ENCODE measurements around the gene MRPS22.
"Not testable (repeated sequence)": the region's sequence is repeated elsewhere in the genome, so short reads cannot be mapped to it uniquely, and the experiment has no call there.

Gene MRPS22

DNA sequence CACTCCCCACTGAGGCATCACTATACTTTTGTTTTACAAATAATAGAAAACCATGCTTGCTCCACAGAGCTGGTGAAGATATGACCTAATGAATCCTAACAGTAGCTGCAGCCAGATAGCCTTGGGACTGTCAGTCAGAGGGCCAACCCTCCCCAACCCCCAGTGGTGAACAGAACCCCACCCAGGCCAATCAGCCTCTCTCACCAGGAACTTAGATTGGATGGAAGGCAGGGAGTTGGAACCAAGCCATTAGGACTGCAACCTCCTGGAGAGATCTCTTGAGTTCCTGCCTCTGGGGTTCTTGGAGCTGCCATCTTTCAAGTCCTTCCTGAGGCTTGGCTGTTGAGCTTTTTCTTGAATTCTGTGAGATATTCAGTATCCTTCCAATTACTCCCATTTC lies 3.0 kb upstream of the MRPS22 start:
- no peak for DNase-seq

DNA sequence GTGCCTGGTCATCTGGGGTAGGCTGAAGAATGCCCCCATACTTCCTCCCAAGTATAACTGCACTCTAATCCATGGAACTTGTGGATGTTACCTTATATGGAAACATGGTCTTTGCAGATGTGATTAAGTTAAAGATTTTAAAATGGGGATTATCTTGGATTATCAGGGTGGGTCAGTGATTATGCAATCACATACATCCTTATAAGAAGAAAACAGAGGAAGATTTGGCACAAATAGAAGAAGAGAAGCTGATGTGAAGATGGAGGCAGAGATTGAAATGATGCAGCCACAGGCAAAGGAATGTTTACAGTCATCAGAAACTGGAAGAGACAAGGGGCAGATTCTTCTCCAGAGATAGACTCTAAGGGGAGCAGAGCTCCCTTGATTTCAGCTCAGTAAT lies 1.8 kb upstream of the MRPS22 start:
- DNase-seq, result no peak

DNA sequence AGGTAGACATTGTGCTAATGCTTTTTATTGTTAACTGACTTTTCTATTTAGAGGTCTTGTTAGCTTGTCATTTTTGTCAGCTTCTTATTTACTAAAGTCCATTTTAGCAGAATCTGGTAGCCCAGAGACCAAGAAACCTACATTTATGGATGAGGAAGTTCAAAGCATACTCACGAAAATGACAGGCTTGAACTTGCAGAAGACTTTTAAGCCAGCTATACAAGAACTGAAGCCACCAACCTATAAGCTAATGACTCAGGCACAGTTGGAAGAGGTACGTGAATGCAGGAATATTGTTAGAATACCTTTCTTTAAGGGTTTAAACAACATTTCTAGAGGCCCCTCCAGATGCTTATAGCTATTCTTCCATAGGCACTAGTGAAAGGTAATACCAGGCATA lies 3.0 kb downstream of the MRPS22 start:
- no peak for DNase-seq

DNA sequence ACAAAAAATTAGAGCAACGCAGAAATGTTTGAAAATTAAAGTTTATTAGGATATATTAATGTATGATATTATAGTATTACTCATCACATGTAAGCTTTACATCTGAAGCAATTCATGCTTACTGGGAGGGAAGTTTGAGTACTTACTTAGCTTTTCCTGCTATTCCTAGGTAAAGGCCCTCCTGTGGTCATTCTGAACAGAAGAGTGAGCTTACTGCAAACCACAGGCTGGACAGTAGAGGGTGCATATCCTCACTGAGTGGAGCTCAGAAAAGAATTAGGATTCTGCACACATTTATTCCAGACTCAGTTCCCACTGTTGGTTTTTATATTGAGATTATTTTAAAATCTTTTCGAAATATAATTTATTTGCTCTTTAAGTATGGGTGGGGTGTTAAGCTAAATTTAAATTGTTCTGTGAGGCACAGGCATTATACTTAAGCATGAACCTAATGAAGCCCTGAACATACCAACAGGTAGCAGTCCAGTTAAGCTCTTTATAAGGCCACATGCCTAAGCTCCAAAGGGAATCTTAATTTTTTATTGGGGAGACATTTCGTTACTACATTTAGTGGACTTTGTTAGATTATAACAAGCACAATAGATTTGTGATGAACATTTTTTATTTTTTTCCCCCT lies 10.2 kb downstream of the MRPS22 start:
- peak; percentile 20 for DNase-seq

DNA sequence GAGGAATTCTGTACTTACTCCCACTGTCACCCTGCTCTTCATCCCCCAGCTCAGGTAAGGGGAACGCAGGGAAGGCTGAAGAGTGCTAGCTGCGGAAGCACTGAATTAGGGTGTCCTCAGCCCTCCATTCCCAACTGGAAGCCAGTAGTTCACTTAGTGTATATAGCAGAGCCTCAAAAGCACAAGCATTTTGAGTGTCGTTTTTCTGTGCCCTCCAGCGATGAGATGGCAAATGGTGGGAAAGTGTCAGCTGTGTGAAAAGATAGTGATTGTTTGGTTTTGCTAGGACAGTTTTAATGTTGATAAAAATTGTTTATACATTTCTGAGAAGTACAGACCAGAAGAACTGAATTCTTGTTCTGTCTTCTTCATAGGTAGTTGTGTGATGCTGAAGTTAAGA lies 10.8 kb downstream of the MRPS22 start:
- DNase-seq, result no peak

DNA sequence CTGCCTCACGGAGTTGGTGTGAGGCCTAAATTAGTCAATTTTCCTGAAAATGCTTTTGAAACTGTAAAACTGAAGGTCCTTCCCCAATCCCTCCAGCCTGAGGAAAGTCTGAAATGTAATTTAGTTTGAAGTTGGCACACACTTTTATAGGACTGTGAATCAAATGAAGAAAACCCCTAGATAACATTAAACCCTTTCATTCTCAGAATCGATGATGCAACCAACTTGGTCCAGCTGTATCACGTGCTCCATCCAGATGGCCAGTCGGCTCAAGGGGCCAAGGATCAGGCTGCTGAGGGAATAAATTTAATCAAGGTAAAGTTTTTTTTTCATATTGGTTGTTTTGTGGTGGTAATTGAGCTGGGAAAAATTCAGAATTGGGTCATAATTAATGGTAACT lies 11.7 kb downstream of the MRPS22 start:
- no peak for DNase-seq

DNA sequence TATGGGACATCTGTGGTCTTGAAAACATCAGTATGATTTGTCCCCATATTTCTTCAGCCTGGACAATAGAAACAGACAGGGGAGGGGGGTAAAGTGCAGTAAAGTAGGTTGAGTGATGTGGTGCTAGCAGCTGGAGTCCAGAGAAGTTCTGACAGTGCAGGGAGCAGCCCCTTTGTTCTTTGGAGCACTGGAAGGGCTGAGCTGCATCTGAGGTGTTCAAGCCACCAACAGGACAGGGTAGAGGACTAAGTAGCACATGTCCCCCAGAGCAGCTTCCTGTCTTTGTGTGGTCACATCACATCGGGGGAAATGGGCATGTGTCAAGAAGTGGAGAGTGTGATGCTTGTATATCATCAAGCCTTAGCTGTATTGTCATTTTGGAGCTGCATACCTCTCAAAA lies 12.1 kb downstream of the MRPS22 start:
- no peak for DNase-seq

DNA sequence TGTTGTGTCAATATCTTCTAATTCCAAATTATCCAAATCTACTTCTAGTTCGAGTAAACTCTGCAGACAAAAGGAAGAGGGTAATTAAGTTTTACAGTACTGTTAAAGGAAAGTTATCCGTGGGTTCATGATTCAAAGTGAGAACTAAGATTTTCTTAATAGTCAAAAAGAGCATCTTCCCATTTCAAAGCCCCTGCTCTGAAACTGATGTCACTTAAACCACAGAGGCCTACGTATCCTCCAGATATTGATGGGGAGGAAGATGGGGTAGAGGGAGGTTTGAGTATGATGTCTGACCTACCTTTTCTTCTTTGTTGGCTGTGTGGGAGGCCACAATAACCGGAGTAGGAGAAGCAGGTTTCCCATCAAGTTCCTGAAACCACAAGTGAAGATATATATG lies 14.1 kb downstream of the MRPS22 start:
- no peak for DNase-seq

DNA sequence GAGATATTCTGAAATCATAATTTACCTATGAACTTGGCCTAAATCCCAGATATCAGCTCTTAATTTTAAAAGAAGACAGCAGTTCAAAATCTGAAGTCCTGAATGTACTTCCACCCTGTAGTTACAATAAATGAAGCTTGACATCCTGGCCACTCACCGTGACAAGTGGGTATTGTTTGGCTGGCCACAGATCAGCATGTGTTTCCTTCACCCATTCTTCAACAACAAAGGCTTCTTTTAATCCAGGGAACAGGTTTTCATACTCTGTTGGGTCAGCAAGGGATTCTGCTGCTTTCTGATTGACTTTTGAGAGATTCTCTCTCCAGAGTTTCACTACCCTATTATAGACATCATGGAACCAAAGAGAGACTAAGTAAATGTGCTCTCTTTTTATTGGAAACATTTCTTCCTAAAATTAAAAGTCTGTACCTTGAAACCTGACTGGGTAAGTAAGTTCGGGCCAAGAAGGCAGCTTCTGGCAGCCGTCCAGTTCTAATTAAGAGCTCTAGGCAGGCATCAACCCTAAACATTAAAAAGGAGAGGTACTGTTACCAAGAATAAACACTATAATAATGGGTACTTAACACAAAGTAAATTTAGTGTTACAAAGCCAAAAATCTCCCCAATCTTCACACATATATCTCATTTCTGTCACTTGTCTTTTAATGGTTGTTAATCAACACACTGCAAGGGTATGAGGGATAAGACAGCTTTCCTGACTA lies 15.2 kb downstream of the MRPS22 start:
- DNase-seq, result peak; percentile 93

DNA sequence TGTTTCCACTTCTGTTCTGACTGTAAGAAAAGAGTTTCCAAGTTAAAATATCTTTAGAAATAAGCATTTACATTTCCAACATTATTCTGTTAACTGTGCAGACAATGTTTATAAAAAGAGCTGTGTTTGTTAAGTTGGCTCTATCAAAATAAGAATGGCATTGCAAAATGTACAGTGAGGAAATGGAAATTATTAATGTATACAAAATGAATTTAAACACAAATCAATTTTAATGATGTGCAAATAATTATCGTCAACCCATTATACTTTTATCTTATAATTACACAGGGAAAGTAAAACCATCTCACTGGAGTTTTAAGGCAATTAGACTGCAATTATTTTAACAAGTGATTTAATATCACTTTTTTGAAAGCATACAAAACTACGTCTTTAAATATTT lies 17.5 kb downstream of the MRPS22 start:
- DNase-seq, result no peak

DNA sequence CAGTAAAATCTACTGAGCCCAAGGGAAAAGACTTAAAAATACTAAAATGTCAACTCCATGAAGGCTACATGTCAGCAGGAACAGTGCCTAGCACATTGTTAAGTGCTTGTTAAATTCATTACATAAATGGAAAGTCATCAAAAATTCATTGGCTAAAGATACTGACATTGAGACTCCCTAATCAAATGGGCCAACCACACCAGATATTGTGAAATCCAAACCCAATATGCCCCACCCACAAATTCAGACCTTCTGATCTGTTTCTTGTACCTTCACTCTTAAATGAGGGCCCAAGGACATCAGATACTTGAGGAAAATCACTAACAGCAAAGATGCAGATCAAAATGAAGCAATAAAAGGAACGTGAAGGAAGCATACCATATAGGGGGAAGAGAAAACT lies 20.7 kb downstream of the MRPS22 start:
- DNase-seq, result no peak

DNA sequence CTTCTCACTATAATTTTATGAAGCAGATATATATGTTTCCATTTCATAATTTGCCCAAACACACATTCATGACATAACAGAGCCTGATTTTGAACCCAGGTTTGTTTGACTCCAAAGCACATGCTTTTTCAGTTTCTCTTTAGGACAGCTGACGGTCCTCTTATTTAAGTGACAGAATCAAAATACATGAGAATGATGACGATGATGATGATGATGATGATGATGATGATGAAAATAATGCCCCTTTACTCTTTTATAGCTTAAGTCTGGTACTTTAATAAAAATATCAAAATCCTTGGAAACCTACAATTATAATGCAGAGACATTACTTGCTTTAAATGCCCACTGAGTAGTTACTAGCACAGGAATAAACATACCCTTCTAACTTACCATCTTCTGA lies 30.3 kb downstream of the MRPS22 start:
- DNase-seq, result no peak

DNA sequence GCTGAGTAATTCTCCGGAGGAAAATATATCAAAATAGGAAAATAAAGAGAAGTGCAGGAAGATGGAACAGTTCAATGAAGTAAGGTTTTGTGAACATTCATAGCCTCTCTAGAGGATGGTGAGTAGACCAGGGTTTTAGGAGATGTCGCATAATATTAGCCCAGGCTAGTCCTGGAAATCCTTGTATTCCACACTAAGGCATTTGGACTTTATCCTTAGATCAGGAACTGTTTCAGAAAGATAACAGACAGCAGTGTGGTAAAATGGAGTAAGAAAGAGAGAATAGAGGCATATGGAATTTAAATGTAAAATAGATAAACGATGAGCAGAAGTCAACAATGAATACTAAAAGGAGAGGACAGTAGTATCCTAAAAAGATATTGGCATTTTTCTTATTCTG lies 33.6 kb downstream of the MRPS22 start:
- no peak for DNase-seq

DNA sequence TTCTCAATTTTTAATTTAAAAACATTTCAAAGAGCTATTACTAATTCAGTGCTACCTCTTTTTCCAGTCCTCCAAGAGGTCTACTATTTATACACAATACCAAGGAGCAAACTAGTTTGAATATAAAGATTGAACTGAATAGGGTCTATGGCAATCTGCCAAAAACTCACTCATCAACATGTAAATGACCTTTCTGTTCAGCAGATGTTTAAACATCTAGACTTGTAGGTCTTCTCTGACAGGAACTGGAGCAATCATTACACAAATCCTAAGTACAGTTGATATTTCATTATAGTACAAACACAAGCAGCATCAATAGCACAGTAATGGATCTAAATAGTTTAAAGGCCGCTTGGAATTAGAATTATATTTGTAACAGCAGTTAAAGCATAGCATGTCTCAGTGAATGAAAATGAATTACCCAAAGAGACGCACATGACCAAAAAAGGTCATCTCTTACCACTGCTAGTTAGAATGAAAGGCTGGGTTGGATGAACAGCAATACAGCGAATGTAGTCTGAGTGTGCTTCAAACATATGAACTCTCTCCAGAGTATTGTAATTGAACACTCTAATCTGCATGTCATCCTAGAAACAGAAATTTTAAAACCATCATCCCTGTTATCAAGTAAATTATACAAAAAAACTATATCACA lies 34.9 kb downstream of the MRPS22 start:
- DNase-seq, result peak; percentile 96

DNA sequence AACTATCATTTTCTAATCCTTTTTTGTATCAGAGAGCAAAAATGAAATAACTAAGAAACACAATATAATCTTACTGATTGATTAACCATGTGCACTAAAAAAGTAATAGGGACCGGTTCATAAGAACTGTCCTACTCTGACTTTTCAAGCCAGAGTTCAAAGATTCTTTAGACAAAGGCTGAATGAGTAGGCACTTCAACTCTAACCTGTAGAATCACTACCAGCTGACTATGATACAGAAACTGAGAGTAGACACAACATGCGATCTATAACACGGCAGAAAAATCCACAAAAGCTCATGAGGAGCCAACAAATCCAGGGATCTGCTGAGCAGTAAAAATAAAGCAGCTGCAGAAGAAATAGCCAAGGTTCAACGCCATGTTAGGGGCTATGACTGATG lies 36.8 kb downstream of the MRPS22 start:
- DNase-seq, result no peak

DNA sequence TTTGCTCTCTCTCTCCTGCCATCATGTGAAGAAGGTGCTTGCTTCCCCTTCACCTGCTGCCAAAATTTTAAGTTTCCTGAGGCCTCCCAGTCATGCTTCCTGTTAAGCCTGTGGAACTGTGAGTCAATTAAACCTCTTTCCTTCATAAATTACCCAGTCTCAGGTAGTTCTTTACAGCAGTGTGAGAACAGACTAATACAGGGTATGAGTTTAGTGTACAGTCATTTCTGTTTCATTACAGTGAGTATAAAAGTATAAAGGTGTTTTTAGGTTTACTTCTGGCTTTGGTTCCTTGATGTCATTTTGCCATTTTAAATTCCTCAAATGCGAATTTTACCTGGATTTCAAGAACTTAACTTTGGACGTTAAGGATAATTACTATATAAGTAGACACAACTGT lies 38.5 kb downstream of the MRPS22 start:
- DNase-seq, result not testable (repeated sequence)

DNA sequence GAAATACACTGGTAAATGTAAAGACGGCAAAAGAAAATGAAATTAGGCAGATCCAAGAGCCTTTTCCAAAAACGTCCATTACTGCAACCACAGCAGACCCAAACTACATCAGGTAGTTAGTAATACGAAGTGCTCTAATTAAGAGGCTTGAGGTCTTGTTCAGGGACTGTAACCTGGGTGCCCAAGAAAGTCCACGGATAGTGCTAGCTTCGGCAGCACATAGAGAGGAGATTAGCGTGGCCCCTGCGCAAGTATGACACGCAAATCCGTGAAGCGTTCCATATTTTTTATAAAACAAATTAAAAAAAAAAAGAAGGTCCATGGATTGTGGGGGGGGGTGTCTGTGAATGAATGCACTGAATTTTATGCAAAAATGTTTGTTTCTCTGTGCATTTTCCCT lies 44.3 kb downstream of the MRPS22 start:
- no peak for DNase-seq

DNA sequence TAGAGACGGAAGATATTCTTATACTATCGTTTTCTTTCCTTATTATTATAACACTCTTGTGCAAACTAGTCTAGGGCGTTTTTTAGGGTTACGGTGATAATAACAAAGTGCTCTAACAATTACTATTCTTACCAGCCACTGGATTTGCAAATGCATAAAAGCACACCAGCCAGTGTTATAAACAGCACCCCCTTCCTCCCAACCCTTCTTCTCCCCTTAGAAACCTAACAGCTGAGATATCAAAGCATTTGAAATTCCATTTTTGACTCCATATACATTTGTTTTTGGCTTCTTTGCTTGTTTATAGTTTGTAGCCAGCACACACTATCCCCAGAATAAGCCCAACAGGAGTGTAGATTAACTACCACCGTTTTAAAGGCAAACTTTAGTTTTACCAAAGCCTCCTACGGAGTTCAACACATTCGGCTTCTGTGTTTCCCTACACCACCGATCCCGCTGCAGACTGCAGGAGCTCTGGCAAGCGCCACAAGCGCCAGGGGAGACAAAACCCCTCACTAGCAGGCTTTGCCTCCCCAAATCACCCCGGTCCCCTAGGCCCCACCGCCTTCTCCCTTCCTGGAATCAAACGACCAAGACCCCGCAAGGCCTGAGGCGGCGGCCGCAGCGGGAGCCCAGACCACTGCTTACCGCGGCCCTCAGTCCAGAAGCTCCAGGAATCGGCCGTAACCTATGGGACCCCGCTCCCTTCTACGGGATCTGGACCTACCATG lies 45.2 kb downstream of the MRPS22 start:
- peak; percentile 15 for DNase-seq

DNA sequence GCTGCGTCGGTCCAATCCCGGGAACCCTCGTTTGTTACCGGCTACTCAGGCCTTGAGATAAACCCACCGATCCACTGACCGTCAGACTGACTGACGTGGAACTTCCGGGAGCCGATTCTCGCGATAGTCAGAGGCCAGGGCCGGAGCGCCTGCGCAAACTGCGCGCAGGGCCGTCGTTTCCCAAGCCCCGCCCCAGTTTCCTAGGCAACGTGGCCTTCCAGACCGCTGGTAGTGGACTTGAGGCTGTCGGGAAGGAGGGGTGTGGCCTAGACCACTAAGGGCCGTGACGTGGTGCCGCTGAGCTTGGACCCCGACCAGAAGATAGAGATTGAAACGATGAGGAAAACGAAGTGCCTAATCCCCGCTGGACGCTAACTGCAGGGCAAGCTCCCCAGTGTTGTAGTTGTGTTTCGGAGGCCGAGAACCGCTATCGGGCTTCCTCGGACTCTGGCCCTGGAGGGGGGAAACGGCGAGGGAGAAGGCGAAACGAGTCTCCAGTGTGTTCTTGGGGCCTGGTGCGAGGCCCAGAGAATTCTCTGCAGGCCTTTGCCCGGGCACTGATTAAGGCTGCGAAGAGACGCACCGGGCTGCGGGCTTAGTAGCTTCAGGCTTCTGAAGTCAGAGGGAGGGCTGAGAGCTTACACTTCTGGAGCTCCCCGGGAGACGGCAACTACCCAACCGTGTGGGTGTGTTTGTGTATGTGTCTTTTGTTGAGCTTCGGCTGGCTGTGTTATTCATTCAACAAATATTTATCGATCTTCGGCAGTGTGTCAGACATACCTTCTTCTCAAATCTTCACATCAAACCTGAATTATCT lies 45.9 kb downstream of the MRPS22 start, which contains the start of gene COPB2:
Gene COPB2, minus strand, starts transcription at position 96 of the 817 bp plus-strand sequence. CDS start 97 bp downstream, outside the sequence.
- DNase-seq, result peak; percentile 100

DNA sequence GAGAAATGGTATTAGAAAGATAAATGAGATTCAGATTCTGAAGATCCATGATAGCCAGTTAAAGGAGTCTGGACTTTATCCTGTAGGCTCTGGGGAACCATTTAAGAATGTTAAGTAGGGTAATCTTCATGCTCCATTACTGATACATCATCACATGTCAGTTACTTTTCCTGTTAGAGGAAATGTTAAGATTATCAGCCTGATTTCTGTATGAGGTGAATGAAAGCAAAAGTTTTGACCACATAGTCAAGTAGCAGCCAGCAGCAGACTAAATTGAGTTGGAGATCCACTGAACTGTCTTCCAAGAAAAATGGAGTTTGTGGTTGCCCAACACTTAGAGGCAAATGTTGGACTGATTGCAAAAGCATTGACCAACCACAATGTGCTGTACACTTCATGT lies 50.3 kb downstream of the MRPS22 start:
- DNase-seq, result no peak

DNA sequence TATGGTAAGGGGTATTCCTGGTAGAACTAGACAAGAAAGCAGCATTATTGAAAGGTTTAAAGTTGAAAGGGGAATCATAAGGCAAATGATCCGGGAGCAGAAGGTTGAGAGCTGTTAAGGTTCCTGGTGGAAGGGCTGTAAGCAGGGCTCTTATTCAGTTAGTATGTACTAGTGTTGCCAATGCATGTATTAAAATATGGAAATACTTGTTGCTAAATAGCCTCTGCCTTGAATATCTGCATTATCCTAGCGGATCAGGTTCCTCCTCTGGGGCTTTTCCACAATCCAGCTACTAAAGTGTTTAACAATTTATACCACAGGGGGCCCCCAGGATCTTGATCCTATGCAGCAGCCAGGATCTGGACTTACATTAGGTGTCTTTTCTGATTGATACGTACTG lies 52.9 kb downstream of the MRPS22 start:
- no peak for DNase-seq

DNA sequence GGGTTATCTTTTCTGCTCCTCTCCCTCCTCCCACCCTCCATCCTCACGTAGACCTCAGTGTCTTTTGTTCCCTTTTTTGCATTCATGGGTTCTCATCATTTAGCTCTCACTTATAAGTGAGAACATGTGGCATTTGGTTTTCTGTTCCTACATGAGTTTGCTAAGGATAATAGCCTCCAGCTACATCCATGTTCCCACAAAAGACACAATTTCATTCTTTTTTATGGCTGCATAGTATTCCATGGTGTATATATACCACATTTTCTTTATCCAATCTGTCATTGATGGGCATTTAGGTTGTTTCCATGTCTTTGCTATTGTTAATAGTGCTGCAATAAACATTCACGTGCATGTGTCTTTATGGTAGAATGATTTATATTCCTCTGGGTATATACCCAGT lies 57.3 kb downstream of the MRPS22 start:
- DNase-seq, result not testable (repeated sequence)

All from NCI-H1105 (cell line).